Measurements from ENCODE around the gene IL33.

DNA sequence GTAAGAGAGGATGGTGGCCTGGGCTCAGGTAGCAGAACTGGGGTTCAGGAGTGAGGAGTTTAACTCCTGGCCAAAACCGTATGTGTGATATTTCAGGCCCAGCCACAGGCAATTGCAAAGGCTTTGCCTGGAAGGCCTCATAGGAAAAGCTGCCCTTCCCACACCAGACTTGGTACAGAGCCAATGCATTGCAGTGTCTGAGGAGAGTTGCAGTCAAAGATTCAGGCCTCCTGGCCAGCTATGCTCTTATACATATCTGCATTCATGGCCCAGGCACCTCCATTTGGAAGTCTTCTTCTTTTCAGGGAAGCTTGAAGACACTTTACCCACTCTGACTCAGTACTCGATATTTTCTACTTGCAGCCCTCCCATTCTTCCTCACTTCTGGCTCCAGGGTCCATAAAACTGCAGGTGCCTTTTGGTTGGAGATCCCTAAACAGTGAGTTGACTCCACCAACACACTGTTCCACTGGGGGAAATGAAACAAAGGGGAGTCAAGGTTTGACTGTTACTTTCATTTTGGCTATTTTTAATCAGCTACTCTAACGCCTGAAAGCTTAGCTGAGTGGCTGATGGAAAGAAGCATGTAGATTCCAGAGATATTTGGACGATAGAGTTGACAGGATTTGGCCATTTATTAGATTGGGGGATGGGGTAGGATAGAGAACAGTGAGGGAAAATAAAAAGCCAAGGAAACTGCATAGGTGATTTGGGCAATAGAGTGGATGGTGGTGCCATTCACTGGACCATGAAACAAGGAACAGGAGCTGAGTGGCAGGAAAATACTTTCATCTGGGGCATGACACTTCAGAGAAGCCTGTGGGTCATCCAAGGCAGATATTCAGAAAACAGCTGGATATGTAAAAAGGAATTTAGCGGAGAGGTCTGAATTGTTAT, 30.6 kb upstream of the IL33 start:
- TF ChIP-seq, protein P1, sequence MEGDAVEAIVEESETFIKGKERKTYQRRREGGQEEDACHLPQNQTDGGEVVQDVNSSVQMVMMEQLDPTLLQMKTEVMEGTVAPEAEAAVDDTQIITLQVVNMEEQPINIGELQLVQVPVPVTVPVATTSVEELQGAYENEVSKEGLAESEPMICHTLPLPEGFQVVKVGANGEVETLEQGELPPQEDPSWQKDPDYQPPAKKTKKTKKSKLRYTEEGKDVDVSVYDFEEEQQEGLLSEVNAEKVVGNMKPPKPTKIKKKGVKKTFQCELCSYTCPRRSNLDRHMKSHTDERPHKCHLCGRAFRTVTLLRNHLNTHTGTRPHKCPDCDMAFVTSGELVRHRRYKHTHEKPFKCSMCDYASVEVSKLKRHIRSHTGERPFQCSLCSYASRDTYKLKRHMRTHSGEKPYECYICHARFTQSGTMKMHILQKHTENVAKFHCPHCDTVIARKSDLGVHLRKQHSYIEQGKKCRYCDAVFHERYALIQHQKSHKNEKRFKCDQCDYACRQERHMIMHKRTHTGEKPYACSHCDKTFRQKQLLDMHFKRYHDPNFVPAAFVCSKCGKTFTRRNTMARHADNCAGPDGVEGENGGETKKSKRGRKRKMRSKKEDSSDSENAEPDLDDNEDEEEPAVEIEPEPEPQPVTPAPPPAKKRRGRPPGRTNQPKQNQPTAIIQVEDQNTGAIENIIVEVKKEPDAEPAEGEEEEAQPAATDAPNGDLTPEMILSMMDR (conservative IDR thresholded peaks at IDR 0.05; ENCODE audit: low read depth, low read length) = no peak
- TF ChIP-seq EZH2 (IDR thresholded peaks at IDR 0.05; ENCODE audit: low read length, unreplicated experiment) = no peak
